HG03135 (cell line): ENCODE data around the gene IFT27.
"Not testable (repeated sequence)": the region's sequence is repeated elsewhere in the genome, so short reads cannot be mapped to it uniquely, and the experiment has no call there.

Experiments
- ATAC-seq: cut with Tn5 transposase; IDR thresholded peaks from one replicate; pipeline ENCODE4 v1.9.1; 2021; ENCODE audit warnings: mild to moderate bottlenecking, moderate library complexity; ENCODE audit not compliant: unreplicated experiment

The IFT27 gene

DNA sequence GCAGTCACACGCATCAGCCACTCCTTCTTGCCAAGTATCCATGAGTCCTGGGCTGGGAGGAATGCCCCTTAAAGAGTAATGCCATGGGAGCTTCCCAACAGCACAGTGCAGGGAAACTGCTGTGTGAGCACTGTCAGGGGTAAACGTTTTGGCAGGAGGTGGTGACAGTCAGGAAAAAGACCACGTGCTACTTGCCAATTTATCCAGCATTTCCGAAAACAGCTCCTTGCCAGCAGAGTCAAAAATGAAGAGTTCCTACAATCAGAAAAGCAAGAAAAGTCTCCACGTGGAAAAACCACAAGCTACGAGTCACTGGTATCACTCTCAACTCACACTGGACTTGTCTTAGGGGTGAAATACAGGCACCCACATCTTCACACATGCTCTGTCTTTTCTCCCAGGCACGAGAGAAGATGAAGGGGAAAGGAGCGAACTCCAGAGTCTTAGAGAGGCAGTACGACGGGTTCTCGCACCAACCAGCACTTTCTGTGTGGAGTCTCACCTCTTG, 9.9 kb downstream of the IFT27 start:
- ATAC-seq: no peak

DNA sequence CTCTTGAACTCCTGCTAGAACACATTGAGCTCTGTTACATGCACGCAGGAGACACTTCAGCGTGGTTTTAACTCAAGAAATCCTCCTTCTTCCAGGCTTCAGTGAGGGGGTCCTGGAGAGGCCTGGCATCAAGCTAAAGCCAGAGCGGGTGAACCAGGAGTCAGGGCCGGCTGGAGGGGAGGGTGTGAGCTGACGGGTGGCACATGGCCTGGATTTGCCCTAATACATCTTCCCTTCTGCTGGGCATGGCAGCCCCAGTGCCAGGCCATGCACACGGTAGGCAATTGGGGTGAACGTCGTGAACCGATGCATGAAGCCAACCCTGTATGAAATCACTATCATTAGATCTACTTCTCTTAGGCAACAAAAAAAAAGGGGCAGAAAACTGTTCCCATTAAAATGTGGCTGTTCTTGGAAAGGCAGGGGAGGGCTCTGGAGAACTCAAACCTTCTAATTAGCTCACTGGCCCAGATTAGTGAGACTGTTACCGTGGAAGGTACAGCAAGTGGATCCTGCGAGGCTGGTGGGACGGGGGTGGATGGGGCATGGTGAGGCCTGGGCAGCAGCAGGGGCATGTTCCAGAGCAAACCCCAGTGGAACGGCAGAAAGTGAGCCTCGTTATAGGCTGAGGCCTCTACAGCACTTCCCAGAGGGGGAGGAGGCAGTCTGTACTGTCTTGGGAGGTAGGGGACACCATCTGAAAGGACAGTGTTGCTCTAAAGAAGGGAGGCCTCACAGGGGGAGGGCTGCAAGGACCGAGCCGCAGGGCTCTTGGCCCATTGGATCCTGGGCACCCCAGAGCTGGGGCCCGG, 10.6 kb downstream of the IFT27 start:
- ATAC-seq: no peak

DNA sequence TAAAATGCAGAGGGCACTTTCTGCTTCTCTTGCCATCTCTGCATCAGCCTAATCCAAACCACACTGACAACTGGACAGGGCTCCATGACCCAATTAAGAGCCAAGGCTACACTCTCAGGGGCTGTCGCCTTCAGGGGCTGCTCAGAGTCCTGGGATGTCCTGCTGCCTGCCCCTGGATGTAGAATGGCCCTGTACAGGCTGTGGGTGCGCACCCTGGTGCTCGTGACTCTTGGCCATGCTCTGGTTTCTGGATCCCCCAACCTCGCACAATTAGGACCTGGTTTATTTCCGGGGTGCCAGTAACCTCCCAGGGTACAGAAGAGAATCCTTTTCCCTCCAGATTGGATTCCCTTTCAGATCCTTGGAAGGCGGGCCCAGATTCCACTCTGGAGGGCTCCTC, 11.3 kb downstream of the IFT27 start:
- no peak for ATAC-seq

DNA sequence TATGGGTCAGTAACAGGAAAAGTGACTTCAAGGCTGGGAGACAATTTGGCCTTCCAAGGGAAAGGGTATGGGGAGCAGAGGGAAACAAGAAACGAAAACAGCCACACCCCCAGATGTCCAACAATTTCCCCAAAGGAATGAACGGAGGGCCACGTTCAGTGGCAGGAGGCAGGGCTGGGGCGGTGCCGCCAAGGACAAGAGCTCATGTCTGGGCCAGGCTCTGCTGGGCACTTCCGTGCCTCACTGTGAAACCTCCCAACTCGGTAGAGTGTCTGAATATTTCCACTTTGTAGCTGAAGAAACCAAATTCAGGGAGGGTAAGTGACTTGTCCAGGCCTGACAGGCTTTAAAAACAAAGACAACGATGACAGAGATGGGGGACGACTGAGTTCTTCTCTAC, 11.9 kb downstream of the IFT27 start:
- no peak for ATAC-seq

DNA sequence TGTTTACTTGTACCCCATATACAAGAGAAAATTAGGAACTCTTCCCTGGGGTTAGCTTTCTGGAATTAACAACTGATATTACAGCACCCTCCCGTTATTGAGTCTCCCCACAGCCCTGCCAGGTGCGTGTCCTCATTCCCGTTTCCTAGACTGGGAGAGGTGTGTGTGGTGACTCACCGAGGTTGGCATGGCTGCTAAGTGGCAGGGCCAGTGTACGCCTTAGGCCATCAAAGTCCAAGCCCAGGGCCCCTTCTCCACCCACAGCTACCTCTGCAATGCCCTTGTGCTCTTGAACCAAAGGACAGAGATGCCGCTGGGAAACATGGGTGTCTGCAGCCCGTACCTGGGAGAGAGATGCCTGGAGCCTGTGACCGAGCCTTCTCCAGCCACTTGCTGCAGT, 12.3 kb downstream of the IFT27 start:
- no peak for ATAC-seq

DNA sequence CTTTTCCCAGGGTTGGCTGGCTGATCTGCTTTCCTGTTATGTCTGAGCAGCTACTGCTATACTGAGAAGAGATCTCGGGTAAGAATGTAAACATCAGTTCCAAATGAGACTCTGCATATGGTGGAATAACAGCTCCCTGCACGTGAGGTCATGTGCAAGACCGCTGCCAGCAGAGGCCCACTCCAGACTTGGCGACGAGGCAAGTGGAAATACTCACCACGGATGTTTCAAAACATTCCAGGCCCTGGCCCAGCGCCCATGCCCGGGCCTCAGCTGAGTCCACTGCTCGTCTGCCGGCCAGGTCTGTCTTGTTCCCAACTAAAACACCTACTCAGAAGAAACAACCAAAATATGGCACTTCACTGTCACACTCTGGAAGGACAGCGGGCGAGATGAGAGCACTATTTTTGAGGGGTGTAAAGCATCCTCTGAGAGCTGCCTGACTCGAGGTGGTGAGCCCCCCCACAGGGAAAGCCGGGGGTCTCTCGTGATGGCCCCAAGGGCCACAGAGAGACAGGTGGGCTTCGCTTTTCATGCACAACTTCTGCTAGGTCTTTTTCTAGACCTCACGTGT, 13.1 kb downstream of the IFT27 start:
- no peak for ATAC-seq

DNA sequence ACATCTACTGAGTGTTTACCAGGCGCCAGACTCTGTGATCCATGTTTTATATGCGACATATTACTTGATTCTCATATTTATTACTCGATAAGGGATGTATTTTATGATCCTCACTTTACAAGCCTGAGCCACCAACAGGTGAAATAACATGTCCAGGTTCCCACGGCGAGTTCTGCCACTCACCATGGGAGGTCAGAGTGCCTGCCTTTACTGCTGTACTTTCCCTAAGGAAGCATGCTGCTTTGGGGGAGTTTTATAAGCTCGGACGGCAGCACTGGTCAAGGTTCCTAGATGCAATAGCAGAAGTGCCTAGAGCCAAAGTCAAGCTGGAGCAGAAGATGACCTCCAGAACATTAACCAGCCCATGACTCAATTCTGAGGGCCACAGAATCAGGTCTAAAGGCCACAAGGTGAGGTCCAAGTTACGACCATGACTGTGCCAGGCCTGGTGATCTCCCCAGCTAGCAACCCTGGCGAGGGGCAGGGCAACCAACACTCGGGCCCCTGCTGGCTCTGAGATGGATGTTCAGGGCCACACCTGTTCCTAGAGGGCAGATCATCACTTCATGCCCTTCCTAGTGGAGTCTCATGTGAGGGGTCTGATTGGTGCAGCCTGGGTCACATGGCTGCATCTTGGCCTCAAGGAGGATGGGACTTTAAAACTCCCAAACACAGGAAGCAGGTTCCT, 14.2 kb downstream of the IFT27 start:
- no peak for ATAC-seq

DNA sequence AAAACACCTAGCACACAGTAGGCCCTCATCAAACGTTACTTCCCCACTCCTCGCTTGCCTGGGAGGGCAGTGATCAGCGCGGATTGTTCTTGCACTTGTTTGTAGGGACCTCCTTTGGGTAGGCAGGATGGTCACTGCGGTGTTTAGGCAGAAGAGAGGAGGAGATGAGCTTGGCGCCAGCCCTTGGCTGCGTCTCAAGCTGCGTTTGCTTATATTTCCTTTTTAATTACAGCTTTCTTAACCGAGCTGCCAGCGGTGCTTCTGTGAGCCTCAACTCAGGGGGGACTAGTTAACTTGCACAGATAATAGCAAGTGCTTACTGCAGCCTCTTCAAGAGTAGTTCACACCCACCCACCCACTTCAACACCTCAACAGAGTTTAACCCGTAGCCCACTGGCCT, 15.1 kb downstream of the IFT27 start:
- ATAC-seq: no peak

DNA sequence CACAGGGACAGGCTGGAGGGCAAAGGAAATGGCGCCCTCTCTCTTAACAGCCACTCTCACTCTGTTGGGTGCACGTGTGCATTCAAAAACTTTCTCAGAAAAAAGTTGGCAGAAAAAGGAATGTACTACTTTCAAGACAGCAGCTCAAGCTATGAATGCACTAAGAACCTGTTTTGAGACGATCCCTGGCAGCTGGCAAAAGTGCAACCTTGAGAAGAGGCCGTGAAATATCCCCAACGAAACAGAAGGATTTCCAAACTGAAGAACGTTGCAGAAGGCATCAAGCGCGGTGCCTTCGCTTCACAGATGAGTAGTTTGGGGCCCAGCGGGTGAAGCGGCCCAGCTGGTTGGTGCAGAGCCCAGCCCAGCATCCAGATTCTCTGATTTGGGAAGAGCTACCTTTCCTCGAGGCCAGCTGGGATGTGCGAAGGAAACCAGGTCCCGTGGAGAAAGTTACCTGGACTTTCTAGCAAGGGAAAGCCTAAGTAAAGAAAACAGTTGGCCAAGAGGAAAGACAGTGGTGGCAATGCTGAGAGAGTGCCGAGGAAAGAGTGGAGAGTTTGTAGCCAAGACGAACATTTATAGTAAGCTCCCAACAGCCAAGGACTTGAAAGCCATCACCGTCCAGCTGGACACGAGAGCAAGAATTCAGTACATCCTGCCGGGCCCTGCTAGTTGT, 16.3 kb downstream of the IFT27 start:
- no peak for ATAC-seq

DNA sequence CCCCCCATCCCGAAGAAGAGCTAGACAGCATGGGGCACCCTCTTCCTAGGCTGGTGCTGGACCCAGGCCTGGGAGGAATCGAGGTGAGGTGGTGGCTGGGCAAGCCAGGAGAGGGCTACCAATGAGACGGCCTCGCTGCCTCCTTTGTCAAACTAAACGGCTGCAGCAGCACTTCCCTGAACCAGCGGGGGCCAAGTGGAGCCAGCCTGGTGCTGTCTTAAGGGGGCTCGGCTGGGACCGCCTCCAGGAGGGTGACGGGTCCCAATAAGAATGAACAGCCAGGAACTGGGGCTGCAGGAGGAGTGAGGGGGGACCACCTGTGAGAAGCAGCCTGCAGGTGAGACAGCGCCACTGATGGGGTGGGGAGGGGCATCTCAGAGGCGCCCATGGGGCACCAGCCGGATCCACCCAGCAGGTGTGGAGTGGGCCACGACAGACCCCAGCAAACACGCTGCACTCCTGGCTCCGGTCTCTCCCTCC, 17.1 kb downstream of the IFT27 start:
- ATAC-seq: no peak

DNA sequence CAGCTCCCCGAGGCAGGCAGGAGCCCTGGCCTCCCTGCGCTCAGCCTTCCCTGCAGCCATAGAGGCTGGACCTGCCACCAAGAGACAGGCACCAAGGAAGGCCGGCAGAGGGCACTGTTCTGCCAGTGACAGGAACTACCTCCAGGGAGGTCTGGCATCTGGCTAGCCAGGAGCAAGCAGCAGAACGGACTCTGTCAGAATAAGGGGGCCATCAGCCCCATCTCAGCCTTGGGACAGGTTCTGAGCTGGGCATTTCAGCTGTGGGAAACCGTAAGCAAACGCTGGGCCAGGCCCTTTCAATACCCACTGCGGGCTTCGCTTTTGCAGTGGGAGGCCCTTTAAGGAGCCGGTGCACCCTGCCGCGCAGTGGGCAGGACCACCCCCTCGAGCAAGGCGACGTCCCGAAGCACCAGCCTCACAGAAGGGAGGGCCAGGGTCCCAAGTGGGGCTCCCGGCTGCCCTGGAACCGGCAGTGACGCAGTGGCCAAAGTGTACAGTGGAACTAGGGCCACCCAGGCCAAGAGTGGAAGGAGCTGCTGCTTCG, 18.2 kb downstream of the IFT27 start:
- no peak for ATAC-seq

DNA sequence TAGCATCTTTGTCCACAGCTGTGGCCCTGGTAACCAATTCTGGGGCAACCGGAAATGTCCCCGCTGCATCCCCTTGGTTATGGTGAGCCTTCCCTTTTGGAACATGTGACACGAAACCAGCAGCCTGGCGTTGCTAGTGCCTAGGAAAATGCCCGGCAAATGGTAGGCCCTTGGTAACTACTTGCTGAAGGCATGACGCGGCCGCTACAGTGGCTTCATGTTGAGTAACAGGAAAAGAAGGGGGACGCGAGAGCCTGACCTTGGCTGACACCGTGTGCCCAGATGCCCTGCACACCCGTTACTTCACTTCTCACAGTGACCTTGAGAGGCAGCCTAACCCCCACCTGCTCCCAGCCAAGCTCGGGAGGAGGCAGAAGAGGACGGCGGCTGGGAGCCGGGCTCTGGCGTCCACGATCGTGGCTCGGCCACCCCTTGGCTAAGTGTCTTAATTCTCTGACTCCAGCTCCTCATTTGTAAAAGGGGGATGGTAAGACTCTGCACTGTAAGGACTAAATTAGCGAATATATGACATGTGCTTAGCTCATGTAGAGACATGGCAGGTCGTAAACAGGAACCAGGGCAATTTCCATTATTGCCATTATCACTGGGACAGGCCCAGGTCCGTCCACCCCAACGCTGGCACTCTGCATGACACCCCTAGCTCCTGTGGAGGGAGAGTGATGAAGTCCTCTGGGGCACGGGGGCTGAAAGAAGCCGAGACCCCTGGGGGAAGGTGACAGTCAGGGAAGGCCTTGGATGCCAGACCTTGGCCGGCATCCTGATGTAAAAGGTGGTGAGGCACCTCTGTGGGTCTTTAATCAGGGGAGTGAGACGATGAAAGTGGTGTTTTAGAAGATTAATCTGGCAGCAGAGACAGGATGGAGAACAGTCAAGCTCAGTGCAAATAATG, 18.9 kb downstream of the IFT27 start:
- ATAC-seq: no peak

DNA sequence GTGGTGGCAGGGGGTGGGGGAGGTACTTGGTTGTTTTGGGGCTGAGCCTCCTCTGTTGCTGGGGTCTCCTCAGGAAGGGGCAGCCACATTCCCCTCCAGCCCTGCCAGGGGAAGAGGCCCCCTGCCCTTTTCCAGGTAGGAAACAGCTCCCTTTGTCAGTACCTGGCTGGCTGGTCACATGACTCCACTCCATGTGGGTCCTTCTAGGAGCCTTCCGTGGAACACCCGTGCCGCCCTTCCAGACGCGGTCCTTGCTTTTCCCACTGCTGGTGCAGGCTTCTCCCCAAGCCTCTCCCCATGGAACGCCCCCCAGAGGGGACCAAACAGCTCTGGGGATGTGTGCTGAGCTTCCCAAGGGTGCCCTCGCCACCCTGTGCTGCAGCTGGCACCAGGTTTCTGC, 19.9 kb downstream of the IFT27 start:
- no peak for ATAC-seq

DNA sequence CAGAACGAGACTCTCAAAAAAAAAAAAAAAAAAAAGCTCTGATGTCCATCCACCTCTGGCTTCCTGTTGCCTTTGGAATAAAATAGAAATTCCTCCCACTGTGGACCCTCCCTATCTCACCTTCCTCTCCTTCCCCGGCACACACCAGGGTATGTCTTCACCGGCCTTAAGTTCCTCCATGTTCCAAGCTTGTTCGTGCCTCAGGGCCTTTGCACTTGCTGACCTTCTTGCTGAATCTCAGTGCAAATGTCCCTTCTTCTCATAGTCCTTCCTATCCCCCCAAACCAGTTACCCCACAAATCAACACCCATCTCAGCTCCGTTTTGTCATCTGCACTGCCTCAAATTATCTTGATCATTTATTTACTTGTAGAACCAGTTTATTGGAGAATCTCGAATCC, 20.6 kb downstream of the IFT27 start:
- ATAC-seq: no peak

DNA sequence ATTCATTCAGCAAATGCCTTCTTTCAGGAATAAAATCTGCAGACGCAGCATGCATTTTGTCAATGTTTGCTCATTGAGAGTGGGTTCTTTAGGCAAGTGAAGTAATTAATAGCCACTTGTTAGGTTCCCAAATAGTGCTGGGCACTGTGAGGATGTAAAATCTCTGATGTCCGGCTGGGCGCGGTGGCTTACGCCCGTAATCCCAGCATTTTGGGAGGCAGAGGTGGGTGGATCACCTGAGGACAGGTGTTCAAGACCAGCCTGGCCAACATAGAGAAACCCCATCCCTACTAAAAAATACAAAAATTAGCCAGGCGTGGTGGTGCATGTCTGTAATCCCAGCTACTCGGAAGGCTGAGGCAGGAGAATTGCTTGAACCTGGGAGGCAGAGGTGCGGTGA, 21.0 kb downstream of the IFT27 start:
- not testable (repeated sequence) for ATAC-seq

DNA sequence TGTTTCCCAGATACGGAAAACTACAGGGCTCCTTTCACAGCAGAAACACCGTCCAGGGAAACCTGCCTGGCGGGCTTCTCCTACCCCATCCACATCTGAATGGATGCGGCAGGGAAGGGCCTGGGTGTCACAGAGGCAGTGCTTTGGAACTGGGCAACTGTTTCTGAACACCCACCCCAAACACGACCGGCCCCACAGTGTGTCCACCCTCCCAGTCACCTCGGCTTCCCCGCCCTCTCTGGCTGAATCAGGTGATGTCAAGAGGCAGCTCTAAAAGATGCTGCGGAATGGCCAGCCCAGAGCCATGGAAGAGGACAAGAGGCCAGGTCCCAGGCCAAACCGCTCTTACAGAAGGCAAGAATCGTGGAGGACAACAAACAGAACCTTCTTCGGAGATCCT, 22.0 kb downstream of the IFT27 start:
- no peak for ATAC-seq

DNA sequence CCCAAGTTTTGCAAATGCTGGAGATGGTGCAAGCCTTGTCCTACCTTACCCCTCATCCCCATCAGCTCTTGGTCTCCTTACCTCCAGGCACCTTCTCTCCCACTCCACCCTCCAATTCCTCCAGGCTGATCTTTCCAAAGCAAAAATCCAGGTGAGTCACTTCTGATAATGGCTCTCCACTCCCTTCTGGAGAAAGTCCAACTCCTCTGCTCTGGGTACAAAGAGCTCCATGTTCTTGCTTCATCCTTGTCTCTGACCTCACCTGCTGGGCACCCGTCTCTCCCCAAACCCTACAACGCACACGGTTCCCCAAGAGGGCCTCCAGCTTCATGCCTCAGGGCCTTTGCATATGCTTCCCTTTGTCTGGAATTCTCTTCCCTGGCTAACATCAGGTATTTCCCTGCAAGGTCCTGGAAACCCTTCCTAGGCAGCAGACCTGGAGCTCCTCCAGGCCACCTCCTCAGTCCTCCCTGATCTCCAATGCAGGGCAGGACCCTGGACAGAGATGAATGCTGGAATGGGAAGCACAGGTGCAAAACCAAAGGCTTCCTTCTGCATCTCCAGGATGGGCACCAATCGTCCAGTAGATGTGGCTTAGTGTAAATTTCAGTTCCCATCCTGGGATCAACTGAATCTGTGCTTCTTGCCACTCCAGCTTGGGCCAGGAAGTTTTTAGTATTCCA, 22.7 kb downstream of the IFT27 start:
- ATAC-seq: no peak

DNA sequence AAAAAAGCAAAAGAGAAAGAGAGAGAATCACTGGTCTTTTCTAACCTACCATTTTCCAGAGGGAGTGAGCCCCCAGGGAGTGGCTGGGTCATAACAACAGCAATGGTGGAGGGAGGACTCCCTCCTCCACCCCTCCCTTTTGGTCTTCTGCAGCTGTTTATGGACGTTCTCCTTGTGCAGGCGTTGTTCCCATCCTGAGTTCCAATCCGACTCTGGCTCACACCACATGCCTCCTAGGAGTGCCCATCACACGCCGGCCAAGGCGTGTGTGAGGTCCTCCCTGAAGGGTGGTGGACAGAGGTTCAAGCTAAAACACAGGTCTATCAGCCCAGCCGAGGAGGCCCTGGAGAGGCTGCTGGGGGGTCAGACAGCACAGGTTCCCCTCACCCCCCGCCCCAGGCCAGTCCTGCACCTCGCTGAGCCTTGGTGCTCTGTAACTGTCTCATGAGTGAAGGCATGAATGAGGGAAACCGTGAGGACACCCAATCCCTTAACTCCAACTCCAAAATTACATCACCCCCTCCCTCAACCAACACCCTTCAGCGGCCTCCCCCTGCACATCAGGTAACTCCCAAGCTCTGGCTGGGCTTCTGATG, 29.4 kb downstream of the IFT27 start:
- no peak for ATAC-seq
